Transverse colon (tissue), 3 donors: Measurements from ENCODE around the gene NXPE2.

ENCODE experiments used
- CTCF ChIP-seq, 5 experiments: fragments of 200-600 bp in 3 of 5; fragments of 450-650 bp in 2 of 5; sonication (generic) in 3 of 5; IDR thresholded peaks; 1 replicate in 2 of 5; 2 replicates in 3 of 5; pipeline ENCODE4 v1.5.1; 2016 to 2017; ENCODE audit warnings: antibody characterized with exemption in 5 of 5, inconsistent platforms in 3 of 5, mild to moderate bottlenecking in 2 of 5, moderate library complexity in 1 of 5
- POLR2A ChIP-seq: fragments of 450-650 bp; IDR thresholded peaks from one replicate; pipeline ENCODE4 v1.6.1; 2016; ENCODE audit warnings: antibody characterized with exemption, mild to moderate bottlenecking, moderate library complexity

DNA sequence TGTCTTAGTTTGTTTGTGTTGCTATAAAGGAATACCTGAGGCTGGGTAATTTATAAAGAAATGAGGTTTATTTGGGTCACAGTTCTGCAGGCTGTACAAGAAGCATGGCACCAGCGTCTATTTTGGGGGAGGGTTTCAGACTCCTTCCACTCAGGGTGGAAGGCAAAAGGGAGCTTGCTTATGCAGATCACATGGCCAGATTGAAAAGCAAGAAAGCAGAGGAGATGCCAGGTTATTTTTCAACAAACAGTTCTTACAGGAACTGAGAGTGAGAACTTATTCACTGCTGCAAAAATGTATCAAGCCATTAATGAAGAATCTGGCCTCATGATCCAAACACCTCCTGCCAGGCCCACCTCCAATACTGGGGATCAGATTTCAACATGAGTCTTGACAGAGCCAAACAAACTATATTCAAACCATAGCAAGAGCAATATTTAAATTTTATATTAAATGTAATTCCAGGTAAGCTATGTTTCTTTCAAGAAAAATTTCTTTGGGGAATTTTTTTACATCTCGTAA is 66.9 kb downstream of the NXPE2 start:
- TF ChIP-seq CTCF (IDR thresholded peaks at IDR 0.05), result no peak
- no peak for TF ChIP-seq POLR2A
